ENCODE data around the gene NT5C.

Gene NT5C

GRCh38 chr17:75135452-75135851 is 3.9 kb upstream of the NT5C start:
- TF ChIP-seq CTCF (IDR thresholded peaks at IDR 0.05): no peak

- no peak for TF ChIP-seq CTCF (IDR thresholded peaks at IDR 0.05)
Measured at GRCh38 chr17:75133001-75133400, 1.5 kb upstream of the NT5C start.

GRCh38 chr17:75130632-75131277 is 787 bp downstream of the NT5C start:
- no peak for TF ChIP-seq CTCF (IDR thresholded peaks at IDR 0.05)

- TF ChIP-seq CTCF (IDR thresholded peaks at IDR 0.05): no peak
Measured at GRCh38 chr17:75130059-75130631, 1.4 kb downstream of the NT5C start.

- no peak for TF ChIP-seq CTCF (IDR thresholded peaks at IDR 0.05)
Measured at GRCh38 chr17:75129576-75129975, 2.0 kb downstream of the NT5C start.

- TF ChIP-seq CTCF (IDR thresholded peaks at IDR 0.05): no peak
Measured at GRCh38 chr17:75128694-75129505, 2.6 kb downstream of the NT5C start.

- TF ChIP-seq CTCF (IDR thresholded peaks at IDR 0.05): no peak
Measured at GRCh38 chr17:75126954-75127353, 4.6 kb downstream of the NT5C start.
